Fibroblast of skin of abdomen (primary cell): ENCODE results near the gene INPP4B.
A peak's percentile ranks its signal among the peaks of the same experiment; 100 is the strongest.
"Not testable (repeated sequence)": the region's sequence is repeated elsewhere in the genome, so short reads cannot be mapped to it uniquely, and the experiment has no call there.

Experiments
- DNase-seq: peaks from one replicate; pipeline ENCODE4 v3.0.0-alpha.2; 2013

The INPP4B gene

GRCh38 chr4:142406917-142407501 is 439.1 kb downstream of the INPP4B start:
- DNase-seq, result no peak

- peak; percentile 48 for DNase-seq
Measured at GRCh38 chr4:142406499-142406835, 439.6 kb downstream of the INPP4B start.

GRCh38 chr4:142405695-142406498 is 440.2 kb downstream of the INPP4B start:
- DNase-seq, result peak; percentile 72

- peak; percentile 78 for DNase-seq
Measured at GRCh38 chr4:142405021-142405694, 440.9 kb downstream of the INPP4B start.

- peak; percentile 64 for DNase-seq
Measured at GRCh38 chr4:142404191-142404611, 441.9 kb downstream of the INPP4B start.

GRCh38 chr4:142402900-142403299 is 443.2 kb downstream of the INPP4B start:
- DNase-seq, result peak; percentile 24

GRCh38 chr4:142402156-142402555 is 443.9 kb downstream of the INPP4B start:
- DNase-seq, result peak; percentile 83

GRCh38 chr4:142397364-142397991 is 448.6 kb downstream of the INPP4B start:
- DNase-seq, result not testable (repeated sequence)

GRCh38 chr4:142396279-142396678 is 449.8 kb downstream of the INPP4B start:
- peak; percentile 58 for DNase-seq

- no peak for DNase-seq
Measured at GRCh38 chr4:142393127-142393526, 453.0 kb downstream of the INPP4B start.

- DNase-seq, result no peak
Measured at GRCh38 chr4:142386856-142387255, 459.2 kb downstream of the INPP4B start.

GRCh38 chr4:142386449-142386848 is 459.7 kb downstream of the INPP4B start:
- no peak for DNase-seq

GRCh38 chr4:142383800-142384470 is 462.2 kb downstream of the INPP4B start:
- DNase-seq, result no peak

- no peak for DNase-seq
Measured at GRCh38 chr4:142383354-142383753, 462.7 kb downstream of the INPP4B start.

- no peak for DNase-seq
Measured at GRCh38 chr4:142380052-142380602, 466.0 kb downstream of the INPP4B start.

GRCh38 chr4:142379277-142380051 is 466.6 kb downstream of the INPP4B start:
- DNase-seq, result peak; percentile 96

- DNase-seq, result no peak
Measured at GRCh38 chr4:142378179-142378578, 467.9 kb downstream of the INPP4B start.

GRCh38 chr4:142377342-142378091 is 468.6 kb downstream of the INPP4B start:
- no peak for DNase-seq

GRCh38 chr4:142376204-142376603 is 469.9 kb downstream of the INPP4B start:
- DNase-seq, result no peak

GRCh38 chr4:142373610-142374009 is 472.5 kb downstream of the INPP4B start:
- DNase-seq, result no peak
